ENCODE results near the gene RAB13. TPM values are rescaled to one million over a fixed set of nuclear protein-coding genes. Genes with fewer than 3 reads are reported as not detected.
A peak's percentile ranks its signal among the peaks of the same experiment; 100 is the strongest.

The RAB13 gene
- total and polyA plus RNA-seq, 2 of the 4 experiments (the other 2 are of a cell fraction), result 42.3 to 249 TPM

- Histone ChIP-seq H4K5ac (ENCODE audit: low read depth, low read length) (no peak overlapping the region), H3K4me2 (ENCODE audit: low read depth, low read length) (no peak overlapping the region), H3K4ac (ENCODE audit: low read depth, low read length) (no peak overlapping the region), H2BK5ac (ENCODE audit: low read depth, low read length, poor library complexity, severe bottlenecking) (no peak overlapping the region), H3K4me1 (ENCODE audit: control insufficient read depth, insufficient read depth, low read length) (peaks cover 9% of the 10 kb centered on the region), H4K20me1 (ENCODE audit: insufficient read depth, low read length) (peaks cover 35% of the 10 kb centered on the region), H3K27ac (ENCODE audit: insufficient read depth, low read length) (no peak overlapping the region), H3K23ac (ENCODE audit: low read depth, low read length) (no peak overlapping the region), H2BK120ac (ENCODE audit: low read depth, low read length) (no peak overlapping the region), H3K27me3 (ENCODE audit: control insufficient read depth, insufficient read depth, low read length) (no peaks in the 10 kb centered on the region), H3K14ac (replicated peaks; ENCODE audit: low read depth, low read length) (no peak overlapping the region), H3K9me3 (ENCODE audit: control insufficient read depth, insufficient read depth, low read length) (no peaks in the 10 kb centered on the region), H3K79me1 (ENCODE audit: low read depth in 1 of 2, low read length in 2 of 2) (peaks cover 24 to 57% of the 10 kb centered on the region in 2 experiments), H3K9ac (ENCODE audit: low read depth, low read length) (no peak overlapping the region), H2BK20ac (ENCODE audit: low read depth, low read length) (no peak overlapping the region), H3K56ac (ENCODE audit: extremely low read depth, insufficient read depth, low read length) (no peak overlapping the region), H3K18ac (ENCODE audit: low read depth, low read length) (no peak overlapping the region), H2AK9ac (replicated peaks; ENCODE audit: low read depth, low read length, poor library complexity) (no peak overlapping the region), H2AFZ (replicated peaks; ENCODE audit: low read length, poor library complexity) (peak overlapping the region; percentile 39), H2AK5ac (ENCODE audit: low read depth, low read length) (no peak overlapping the region), H4K91ac (ENCODE audit: insufficient read depth, low read depth, low read length) (no peak overlapping the region), H2BK15ac (ENCODE audit: low read depth, low read length) (no peak overlapping the region), H3K36me3 (ENCODE audit: control insufficient read depth, insufficient read depth, low read length) (peaks cover 53% of the 10 kb centered on the region), H3K9me1 (ENCODE audit: insufficient read depth, low read length) (peaks cover 11% of the 10 kb centered on the region; the same call in 1 of the 2 replicates), H4K8ac (ENCODE audit: low read depth in 2 of 2, low read length in 2 of 2) (no peak overlapping the region), H3K4me3 (ENCODE audit: insufficient read depth, low read depth, low read length) (no peak overlapping the region)
- ChIA-PET CTCF (no interaction called here), POLR2A (ENCODE audit: unreplicated experiment) (no interaction called here)
- TF ChIP-seq RAD21 (IDR thresholded peaks at IDR 0.05; ENCODE audit: low read length), result no peak
- TF ChIP-seq MAFK (IDR thresholded peaks at IDR 0.05; ENCODE audit: low read depth, low read length), result no peak
- TF ChIP-seq NFE2L2 (IDR thresholded peaks at IDR 0.05; ENCODE audit: low read depth, low read length), result no peak
- no peak for TF ChIP-seq USF2 (IDR thresholded peaks at IDR 0.05; ENCODE audit: low read depth, low read length)
- no peak for TF ChIP-seq BHLHE40 (IDR thresholded peaks at IDR 0.05; ENCODE audit: low read depth, low read length)
- no peak for TF ChIP-seq RFX5 (IDR thresholded peaks at IDR 0.05; ENCODE audit: low read depth, low read length)
- TF ChIP-seq CHD1 (IDR thresholded peaks at IDR 0.05; ENCODE audit: low read depth, low read length), result no peak
- TF ChIP-seq, protein P1, sequence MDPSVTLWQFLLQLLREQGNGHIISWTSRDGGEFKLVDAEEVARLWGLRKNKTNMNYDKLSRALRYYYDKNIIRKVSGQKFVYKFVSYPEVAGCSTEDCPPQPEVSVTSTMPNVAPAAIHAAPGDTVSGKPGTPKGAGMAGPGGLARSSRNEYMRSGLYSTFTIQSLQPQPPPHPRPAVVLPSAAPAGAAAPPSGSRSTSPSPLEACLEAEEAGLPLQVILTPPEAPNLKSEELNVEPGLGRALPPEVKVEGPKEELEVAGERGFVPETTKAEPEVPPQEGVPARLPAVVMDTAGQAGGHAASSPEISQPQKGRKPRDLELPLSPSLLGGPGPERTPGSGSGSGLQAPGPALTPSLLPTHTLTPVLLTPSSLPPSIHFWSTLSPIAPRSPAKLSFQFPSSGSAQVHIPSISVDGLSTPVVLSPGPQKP (IDR thresholded peaks at IDR 0.05; ENCODE audit: borderline replicate concordance, low read depth, low read length), result no peak
- ATAC-seq (ENCODE audit: low read depth), result no peak
- no TSS peak for BruUV-seq (replicated peaks)
- no CpG with 5 or more reads among the region's 2 CpGs for WGBS, 2 experiments (ENCODE audit: extremely low coverage in 2 of 2, insufficient read length in 1 of 2)
- dilution Hi-C loops (cut with HindIII; ENCODE audit: low sequenced_read_pairs, unreplicated experiment), result no loop called here
- intact Hi-C loops (cut with micrococcal nuclease), result no loop called here
- DNase-seq, result no peak
- in situ Hi-C loops (cut with MboI; ENCODE audit: low sequenced_read_pairs), result loop anchor here (25.0 kb wide), 1 partner anchor 414 kb away; the partner anchor contains the start of genes S100A3, S100A4, S100A5 and S100A6
Measured at GRCh38 chr1:153951801-153952200, 34.3 kb downstream of the RAB13 start.
